ENCODE results near the gene ZNF385D.

GRCh38 chr3:21573291-21573690 is 177.7 kb downstream of the ZNF385D start:
- TF ChIP-seq, protein P1, sequence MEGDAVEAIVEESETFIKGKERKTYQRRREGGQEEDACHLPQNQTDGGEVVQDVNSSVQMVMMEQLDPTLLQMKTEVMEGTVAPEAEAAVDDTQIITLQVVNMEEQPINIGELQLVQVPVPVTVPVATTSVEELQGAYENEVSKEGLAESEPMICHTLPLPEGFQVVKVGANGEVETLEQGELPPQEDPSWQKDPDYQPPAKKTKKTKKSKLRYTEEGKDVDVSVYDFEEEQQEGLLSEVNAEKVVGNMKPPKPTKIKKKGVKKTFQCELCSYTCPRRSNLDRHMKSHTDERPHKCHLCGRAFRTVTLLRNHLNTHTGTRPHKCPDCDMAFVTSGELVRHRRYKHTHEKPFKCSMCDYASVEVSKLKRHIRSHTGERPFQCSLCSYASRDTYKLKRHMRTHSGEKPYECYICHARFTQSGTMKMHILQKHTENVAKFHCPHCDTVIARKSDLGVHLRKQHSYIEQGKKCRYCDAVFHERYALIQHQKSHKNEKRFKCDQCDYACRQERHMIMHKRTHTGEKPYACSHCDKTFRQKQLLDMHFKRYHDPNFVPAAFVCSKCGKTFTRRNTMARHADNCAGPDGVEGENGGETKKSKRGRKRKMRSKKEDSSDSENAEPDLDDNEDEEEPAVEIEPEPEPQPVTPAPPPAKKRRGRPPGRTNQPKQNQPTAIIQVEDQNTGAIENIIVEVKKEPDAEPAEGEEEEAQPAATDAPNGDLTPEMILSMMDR (conservative IDR thresholded peaks at IDR 0.05), result no peak
- TF ChIP-seq EZH2 (IDR thresholded peaks at IDR 0.05; ENCODE audit: low read depth), result no peak

Data from PC-9 (cell line).